DOHH2 (cell line): ENCODE measurements around the gene SPOUT1.

Experiments
- H3F3A ChIP-seq: fragments of 200-600 bp; sonication (generic), shearing (Covaris generic); 2 replicates; pipeline ENCODE4 v1.6.0; 2016; ENCODE audit warnings: antibody characterized with exemption, mild to moderate bottlenecking; ENCODE audit not compliant: control insufficient read depth, insufficient read depth
- H3K27ac ChIP-seq: fragments of 200-600 bp; sonication (generic); 2 replicates; pipeline ENCODE4 v1.5.1; 2014; ENCODE audit warnings: low read depth, mild to moderate bottlenecking, low read length, moderate library complexity
- H3K27me3 ChIP-seq: fragments of 200-600 bp; sonication (generic); 2 replicates; pipeline ENCODE4 v1.6.1; 2014; ENCODE audit warnings: mild to moderate bottlenecking, low read length, mixed read lengths; ENCODE audit not compliant: control insufficient read depth
- H3K36me3 ChIP-seq: fragments of 200-600 bp; sonication (generic); 2 replicates; pipeline ENCODE4 v1.6.1; 2014; ENCODE audit warnings: mild to moderate bottlenecking, low read length, moderate library complexity, mixed read lengths; ENCODE audit not compliant: control insufficient read depth
- H3K4me1 ChIP-seq: fragments of 200-600 bp; sonication (generic); 2 replicates; pipeline ENCODE4 v1.6.1; 2014; ENCODE audit warnings: mild to moderate bottlenecking, low read length, mixed read lengths; ENCODE audit not compliant: control insufficient read depth
- H3K4me2 ChIP-seq: fragments of 200-600 bp; sonication (generic); 2 replicates; pipeline ENCODE4 v1.6.0; 2014; ENCODE audit warnings: mild to moderate bottlenecking, low read length, moderate library complexity
- H3K4me3 ChIP-seq: fragments of 200-600 bp; sonication (generic); 2 replicates; pipeline ENCODE4 v1.5.1; 2014; ENCODE audit warnings: mild to moderate bottlenecking, low read length, mixed read lengths
- H3K79me2 ChIP-seq: fragments of 200-600 bp; sonication (generic); 2 replicates; pipeline ENCODE4 v1.6.1; 2014; ENCODE audit warnings: mild to moderate bottlenecking, low read length, mixed read lengths; ENCODE audit not compliant: control insufficient read depth
- H3K9me2 ChIP-seq: fragments of 200-600 bp; sonication (generic); replicated peaks from 2 replicates; pipeline ENCODE4 v1.6.1; 2014; ENCODE audit warnings: mild to moderate bottlenecking, low read length, mixed read lengths; ENCODE audit not compliant: control insufficient read depth
- H3K9me3 ChIP-seq: fragments of 200-600 bp; sonication (generic); 2 replicates; pipeline ENCODE4 v1.6.1; 2014; ENCODE audit warnings: antibody characterized with exemption, low read length, mixed read lengths; ENCODE audit not compliant: control insufficient read depth, insufficient read depth
- H4K20me1 ChIP-seq: fragments of 200-600 bp; sonication (generic); 2 replicates; pipeline ENCODE4 v1.6.0; 2014; ENCODE audit warnings: low read depth, mild to moderate bottlenecking, antibody characterized with exemption, low read length, moderate library complexity; ENCODE audit not compliant: control insufficient read depth, insufficient read depth
- CTCF ChIP-seq: fragments of 200-600 bp; sonication (generic); IDR thresholded peaks from one replicate; pipeline ENCODE4 v1.5.1; 2014; ENCODE audit warnings: antibody characterized with exemption, mild to moderate bottlenecking, low read depth, low read length; ENCODE audit not compliant: poor library complexity, severe bottlenecking
- EZH2phosphoT487 ChIP-seq: fragments of 200-600 bp; sonication (generic); IDR thresholded peaks from 2 replicates; pipeline ENCODE4 v1.6.1; 2017; ENCODE audit warnings: borderline replicate concordance, mild to moderate bottlenecking, antibody characterized with exemption, low read length, moderate library complexity, mixed read lengths

The SPOUT1 gene

GRCh38 chr9:128863647-128864046 lies 34.1 kb upstream of the SPOUT1 start:
- Histone ChIP-seq H3K9me2 (no peaks in the 10 kb centered on the region), H3F3A (peaks cover 3% of the 10 kb centered on the region; the same call in 1 of the 2 replicates), H3K79me2 (peaks cover 28% of the 10 kb centered on the region), H3K27ac (no peak overlapping the region), H3K4me1 (peaks cover 8% of the 10 kb centered on the region), H3K27me3 (no peaks in the 10 kb centered on the region), H3K36me3 (no peaks in the 10 kb centered on the region), H4K20me1 (no peaks in the 10 kb centered on the region), H3K9me3 (no peaks in the 10 kb centered on the region), H3K4me2 (peak overlapping the region; percentile 7; the same call in 1 of the 2 replicates), H3K4me3 (no peak overlapping the region)
- no peak for TF ChIP-seq EZH2phosphoT487
- TF ChIP-seq CTCF = peak; percentile 88

- no peak overlapping the region for H3K27ac ChIP-seq
- H3K36me3 ChIP-seq = no peaks in the 10 kb centered on the region
- no peaks in the 10 kb centered on the region for H3K27me3 ChIP-seq
- H3K9me2 ChIP-seq = no peaks in the 10 kb centered on the region
- no peak overlapping the region for H3K4me3 ChIP-seq
- no peaks in the 10 kb centered on the region for H4K20me1 ChIP-seq
- no peaks in the 10 kb centered on the region for H3K9me3 ChIP-seq
- peaks cover 8% of the 10 kb centered on the region for H3K4me1 ChIP-seq
- peaks cover 27% of the 10 kb centered on the region for H3K79me2 ChIP-seq
- peaks cover 3% of the 10 kb centered on the region; the same call in 1 of the 2 replicates for H3F3A ChIP-seq
- no peak overlapping the region for H3K4me2 ChIP-seq
- TF ChIP-seq EZH2phosphoT487 (no peak), CTCF (no peak)
Measured at GRCh38 chr9:128862401-128862851, 32.8 kb upstream of the SPOUT1 start.

- H3K79me2 ChIP-seq = peaks cover 28% of the 10 kb centered on the region
- H3K4me1 ChIP-seq = peaks cover 8% of the 10 kb centered on the region
- no peak overlapping the region for H3K27ac ChIP-seq
Measured at GRCh38 chr9:128861501-128861900, 31.9 kb upstream of the SPOUT1 start.

More at GRCh38 chr9:128861501-128861900, 31.9 kb upstream of the SPOUT1 start:
- TF ChIP-seq EZH2phosphoT487 = no peak
- no peak for TF ChIP-seq CTCF
- H3K4me2 ChIP-seq = no peak overlapping the region
- H3K9me2 ChIP-seq = no peaks in the 10 kb centered on the region
- peaks cover 3% of the 10 kb centered on the region; the same call in 1 of the 2 replicates for H3F3A ChIP-seq
- H3K36me3 ChIP-seq = no peaks in the 10 kb centered on the region
- H4K20me1 ChIP-seq = no peaks in the 10 kb centered on the region
- no peaks in the 10 kb centered on the region for H3K27me3 ChIP-seq
- no peak overlapping the region for H3K4me3 ChIP-seq
- no peaks in the 10 kb centered on the region for H3K9me3 ChIP-seq
